Stomach smooth muscle (tissue), 2 donors: ENCODE measurements around the gene IL12RB1.

Source experiments
- H3K27ac ChIP-seq: one replicate; pipeline ENCODE4 v1.7.0; 2013; ENCODE audit warnings: mild to moderate bottlenecking, low read length, inconsistent platforms
- H3K27me3 ChIP-seq, 2 donors: one replicate each; pipeline ENCODE4 v1.7.0; 2013; ENCODE audit warnings: low read length in 2 of 2; ENCODE audit not compliant: insufficient read depth in 2 of 2, control insufficient read depth in 1 of 2
- H3K36me3 ChIP-seq, 2 donors: one replicate each; pipeline ENCODE4 v1.7.0; 2013; ENCODE audit warnings: low read length in 2 of 2; ENCODE audit not compliant: control insufficient read depth in 2 of 2, insufficient read depth in 2 of 2
- H3K4me1 ChIP-seq: one replicate; pipeline ENCODE4 v1.7.0; 2013; ENCODE audit warnings: low read length; ENCODE audit not compliant: control insufficient read depth, insufficient read depth
- H3K4me3 ChIP-seq, 2 donors: one replicate each; pipeline ENCODE4 v1.7.0; 2013; ENCODE audit warnings: low read length in 2 of 2
- H3K9ac ChIP-seq, 2 donors: one replicate each; pipeline ENCODE4 v1.7.0; 2013; ENCODE audit warnings: low read length in 2 of 2, mild to moderate bottlenecking in 1 of 2
- H3K9me3 ChIP-seq, 2 donors: one replicate each; pipeline ENCODE4 v1.7.0; 2013; ENCODE audit warnings: low read length in 2 of 2; ENCODE audit not compliant: control insufficient read depth in 2 of 2
- donor health status: healthy.
- donor health status: Pancreatic carcinoma.

IL12RB1 gene

GRCh38 chr19:18122424-18122823, 35.7 kb upstream of the IL12RB1 start:
- Histone ChIP-seq H3K9ac (no peak overlapping the region), H3K36me3 (peaks cover 0 to 5% of the 10 kb centered on the region in 2 donors), H3K4me1 (peaks cover 15% of the 10 kb centered on the region), H3K27me3 (no peaks in the 10 kb centered on the region), H3K4me3 (no peak overlapping the region), H3K9me3 (no peaks in the 10 kb centered on the region), H3K27ac (no peak overlapping the region)

DNA sequence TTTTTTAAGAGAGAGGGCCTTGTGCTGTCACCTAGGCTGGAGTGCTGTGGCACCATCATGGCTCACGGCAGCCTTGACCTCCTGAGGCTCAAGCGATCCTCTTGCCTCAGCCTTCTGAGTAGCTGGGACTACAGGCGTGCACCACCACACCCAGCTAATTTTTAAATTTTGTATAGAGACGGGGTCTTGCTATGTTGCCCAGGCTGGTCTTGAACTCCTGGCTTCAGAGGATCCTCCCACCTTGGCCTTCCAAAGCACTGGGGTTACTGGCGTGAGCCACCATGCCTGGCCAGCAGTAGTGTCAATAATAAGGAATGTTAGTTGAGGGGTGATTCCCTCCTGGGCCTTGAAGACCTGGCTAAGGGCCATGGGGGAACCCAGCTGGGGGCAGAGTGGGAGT, 34.4 kb upstream of the IL12RB1 start:
- Histone ChIP-seq H3K27me3 (no peaks in the 10 kb centered on the region), H3K9ac (no peak overlapping the region), H3K27ac (no peak overlapping the region), H3K4me3 (no peak overlapping the region), H3K9me3 (no peaks in the 10 kb centered on the region), H3K36me3 (peaks cover 0 to 5% of the 10 kb centered on the region in 2 donors), H3K4me1 (peaks cover 21% of the 10 kb centered on the region)

DNA sequence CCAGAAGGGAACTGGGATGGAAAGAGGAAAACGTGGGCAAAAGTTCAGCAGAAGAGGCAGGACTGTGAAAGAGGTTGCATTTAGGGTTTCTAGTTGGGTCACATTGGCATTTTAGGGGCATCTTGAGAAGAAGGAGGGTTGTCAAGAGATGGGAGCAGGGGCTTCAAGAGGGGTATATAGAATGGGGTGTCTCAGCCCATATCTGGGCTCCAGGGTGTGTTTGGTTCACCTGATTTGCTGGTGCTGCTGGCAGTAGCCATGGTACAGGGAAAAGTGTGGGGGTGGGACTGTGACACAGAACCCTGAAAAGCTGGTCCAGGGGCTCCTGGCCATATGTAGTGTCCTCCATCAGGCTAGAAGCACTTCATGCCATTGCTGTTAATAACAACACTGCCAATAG, 33.4 kb upstream of the IL12RB1 start:
- Histone ChIP-seq H3K4me1 (peaks cover 21% of the 10 kb centered on the region), H3K9me3 (no peaks in the 10 kb centered on the region), H3K27ac (no peak overlapping the region), H3K4me3 (no peak overlapping the region), H3K9ac (no peak overlapping the region), H3K27me3 (no peaks in the 10 kb centered on the region), H3K36me3 (peaks cover 0 to 5% of the 10 kb centered on the region in 2 donors)

DNA sequence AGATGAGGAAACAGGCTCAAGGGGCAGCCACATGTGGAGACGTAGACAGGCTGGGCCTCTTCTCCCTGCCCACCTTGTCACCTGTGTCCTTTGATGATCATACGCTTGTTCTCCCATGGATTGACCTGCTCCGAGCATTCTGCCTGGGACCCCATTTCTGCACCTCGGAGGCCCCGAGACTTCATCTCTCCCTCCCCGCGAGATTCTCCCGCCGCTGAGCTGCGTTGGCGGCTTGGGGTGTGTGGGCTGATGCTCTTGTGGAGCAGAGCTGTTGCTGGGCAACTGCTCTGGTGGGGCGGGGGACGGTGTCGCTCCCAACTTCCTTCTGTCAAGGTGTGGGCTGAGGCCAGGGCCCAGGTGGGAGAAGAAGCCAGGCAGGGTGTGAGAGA, 33.0 kb upstream of the IL12RB1 start:
- H3K27me3 ChIP-seq: no peaks in the 10 kb centered on the region
- H3K9ac ChIP-seq: no peak overlapping the region
- no peak overlapping the region for H3K4me3 ChIP-seq
- H3K9me3 ChIP-seq: no peaks in the 10 kb centered on the region
- peaks cover 21% of the 10 kb centered on the region for H3K4me1 ChIP-seq
- peaks cover 0 to 5% of the 10 kb centered on the region in 2 donors for H3K36me3 ChIP-seq
- no peak overlapping the region for H3K27ac ChIP-seq

GRCh38 chr19:18119013-18119716, 32.4 kb upstream of the IL12RB1 start:
- Histone ChIP-seq H3K27ac (no peak overlapping the region), H3K4me1 (peaks cover 21% of the 10 kb centered on the region), H3K9ac (peak overlapping the region in 1 of 2 donors; percentile 55), H3K27me3 (no peaks in the 10 kb centered on the region), H3K4me3 (no peak overlapping the region), H3K9me3 (no peaks in the 10 kb centered on the region), H3K36me3 (peaks cover 0 to 1% of the 10 kb centered on the region in 2 donors)

- peaks cover 21% of the 10 kb centered on the region for H3K4me1 ChIP-seq
- H3K4me3 ChIP-seq: peak overlapping the region; percentile 45 to 78
- H3K9ac ChIP-seq: peak overlapping the region; percentile 50 to 55
- H3K36me3 ChIP-seq: no peaks in the 10 kb centered on the region
- no peaks in the 10 kb centered on the region for H3K27me3 ChIP-seq
- H3K9me3 ChIP-seq: no peaks in the 10 kb centered on the region
- H3K27ac ChIP-seq: no peak overlapping the region
Measured at GRCh38 chr19:18118420-18119012, 31.8 kb upstream of the IL12RB1 start.

GRCh38 chr19:18117692-18118378, 31.1 kb upstream of the IL12RB1 start:
- Histone ChIP-seq H3K36me3 (no peaks in the 10 kb centered on the region), H3K27me3 (no peaks in the 10 kb centered on the region), H3K9ac (peak overlapping the region; percentile 55 to 67), H3K9me3 (no peaks in the 10 kb centered on the region), H3K4me1 (peaks cover 21% of the 10 kb centered on the region), H3K4me3 (peak overlapping the region; percentile 58 to 78), H3K27ac (no peak overlapping the region)

GRCh38 chr19:18117364-18117691, 30.6 kb upstream of the IL12RB1 start:
- Histone ChIP-seq H3K27ac (no peak overlapping the region), H3K36me3 (no peaks in the 10 kb centered on the region), H3K9ac (peak overlapping the region; percentile 58 to 67), H3K4me3 (peak overlapping the region; percentile 58 to 73), H3K4me1 (peaks cover 21% of the 10 kb centered on the region), H3K27me3 (no peaks in the 10 kb centered on the region), H3K9me3 (no peaks in the 10 kb centered on the region)

DNA sequence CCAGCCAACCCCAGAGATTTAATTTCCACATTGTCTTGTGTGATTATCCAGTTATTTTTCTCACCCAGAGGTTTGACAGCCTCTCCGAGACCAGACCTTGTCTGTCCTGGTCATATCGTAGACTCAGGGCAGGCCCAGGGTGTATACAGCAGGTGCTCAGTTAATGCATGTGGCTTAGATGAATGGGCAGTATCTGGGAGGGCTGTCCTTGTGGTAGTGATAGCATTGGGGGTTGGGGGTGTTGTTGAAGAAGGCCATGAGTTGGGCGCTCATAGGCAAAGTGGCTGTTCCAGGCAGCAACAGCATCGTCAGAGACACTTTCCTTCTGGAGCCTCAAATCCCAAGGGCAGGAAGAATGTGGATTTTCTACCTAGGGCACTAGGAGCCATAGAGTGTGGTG, 27.7 kb upstream of the IL12RB1 start:
- H3K27ac ChIP-seq: no peak overlapping the region
- peaks cover 6 to 17% of the 10 kb centered on the region in 2 donors for H3K27me3 ChIP-seq

GRCh38 chr19:18113827-18114226, 27.1 kb upstream of the IL12RB1 start:
- no peaks in the 10 kb centered on the region for H3K36me3 ChIP-seq
- peak overlapping the region in 1 of 2 donors; percentile 21 for H3K9ac ChIP-seq
- H3K4me1 ChIP-seq: peaks cover 31% of the 10 kb centered on the region
- no peak overlapping the region for H3K27ac ChIP-seq
- H3K27me3 ChIP-seq: peaks cover 8 to 21% of the 10 kb centered on the region in 2 donors
- H3K9me3 ChIP-seq: no peaks in the 10 kb centered on the region
- H3K4me3 ChIP-seq: no peak overlapping the region

More for the DNA sequence above, 27.7 kb upstream of the IL12RB1 start:
- Histone ChIP-seq H3K4me1 (peaks cover 34% of the 10 kb centered on the region), H3K36me3 (no peaks in the 10 kb centered on the region), H3K9ac (no peak overlapping the region), H3K9me3 (no peaks in the 10 kb centered on the region), H3K4me3 (no peak overlapping the region)
